GM18505 (cell line): Measurements from ENCODE around the gene FRRS1L.
A peak's percentile ranks its signal among the peaks of the same experiment; 100 is the strongest.
"Not testable (repeated sequence)": the region's sequence is repeated elsewhere in the genome, so short reads cannot be mapped to it uniquely, and the experiment has no call there.

Experiments
- ATAC-seq: cut with Tn5 transposase; IDR thresholded peaks from one replicate; pipeline ENCODE4 v1.9.1; 2021; ENCODE audit not compliant: unreplicated experiment
- POLR2A ChIP-seq: IDR thresholded peaks from 4 replicates; pipeline ENCODE4 v1.6.1; 2011; ENCODE audit warnings: borderline replicate concordance; ENCODE audit not compliant: insufficient read depth, insufficient read length; ENCODE audit errors: extremely low read depth

The FRRS1L gene

DNA sequence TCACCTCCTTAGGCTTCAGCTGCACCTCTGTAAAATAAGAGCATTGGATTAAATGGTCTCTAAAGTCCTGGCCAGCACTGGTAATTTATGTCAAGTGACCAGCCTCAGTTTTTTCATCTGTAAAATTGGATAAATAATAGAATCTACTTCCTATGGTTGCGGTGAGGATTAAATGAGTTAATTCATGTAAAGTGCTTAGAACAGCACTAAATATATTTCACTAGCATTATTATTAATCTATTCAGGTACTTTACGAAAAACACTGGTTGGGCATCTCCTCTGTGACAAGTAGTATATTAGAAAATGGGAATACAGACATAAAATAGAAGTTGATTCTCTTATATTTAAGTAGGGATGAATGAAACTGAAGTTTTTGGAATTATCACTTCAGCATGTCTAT lies 33.5 kb downstream of the FRRS1L start:
- ATAC-seq, result no peak
- TF ChIP-seq POLR2A, result no peak

DNA sequence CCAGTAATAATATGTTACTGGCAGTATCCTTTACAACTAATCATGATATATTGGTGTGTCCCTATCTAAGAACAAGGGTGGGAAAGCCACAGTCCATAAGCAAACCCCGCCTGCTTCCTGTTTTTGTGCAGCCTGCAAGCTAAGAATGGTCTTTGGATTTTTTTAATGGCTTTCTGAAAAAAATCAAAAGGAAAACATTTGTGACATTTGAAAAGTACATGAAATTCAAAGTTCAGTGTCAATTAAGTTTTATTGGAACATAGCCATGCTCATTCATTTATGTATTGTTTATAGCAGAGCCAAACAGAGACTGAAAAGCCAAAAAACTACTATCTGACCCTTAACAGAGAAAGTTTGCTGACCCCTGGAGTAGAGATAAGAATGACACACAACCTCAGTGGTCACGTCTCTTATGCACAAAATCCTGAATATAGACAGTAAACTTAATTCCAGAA lies 34.5 kb downstream of the FRRS1L start:
- no peak for ATAC-seq

DNA sequence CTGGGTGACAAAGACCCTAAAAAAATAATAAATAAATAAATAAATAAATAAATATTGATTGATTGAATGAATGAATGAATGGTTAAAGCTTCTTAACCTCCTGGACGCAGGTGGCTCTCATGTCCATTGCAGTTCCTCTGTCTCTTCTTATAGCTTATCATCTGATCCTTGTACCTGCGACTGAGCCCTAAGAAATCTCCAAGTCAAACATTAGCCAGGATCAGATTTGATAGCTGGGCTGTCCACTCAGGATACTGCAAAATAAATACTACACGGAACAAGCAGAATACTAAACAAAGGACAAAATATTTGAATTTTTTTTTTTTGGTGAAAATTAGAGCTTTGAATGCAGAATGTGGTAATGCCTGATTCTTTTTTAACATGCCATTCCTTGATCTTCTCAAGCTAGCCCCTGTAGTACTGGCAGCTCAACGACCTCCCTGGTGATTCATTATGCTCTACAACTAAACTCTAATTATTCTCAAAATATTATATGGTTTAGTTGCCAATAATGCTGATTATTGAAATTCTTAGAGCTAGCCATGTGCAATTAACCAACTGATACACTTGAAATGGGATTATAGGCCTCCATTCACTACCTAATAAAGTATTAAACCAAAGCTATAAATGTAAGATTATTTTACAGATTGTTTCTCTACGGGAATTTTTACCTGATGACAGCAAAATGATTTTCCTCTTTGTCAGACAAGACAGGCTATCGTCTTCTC lies 37.4 kb downstream of the FRRS1L start:
- ATAC-seq, result no peak
- no peak for TF ChIP-seq POLR2A

More for the DNA sequence above, 34.5 kb downstream of the FRRS1L start:
- no peak for TF ChIP-seq POLR2A

DNA sequence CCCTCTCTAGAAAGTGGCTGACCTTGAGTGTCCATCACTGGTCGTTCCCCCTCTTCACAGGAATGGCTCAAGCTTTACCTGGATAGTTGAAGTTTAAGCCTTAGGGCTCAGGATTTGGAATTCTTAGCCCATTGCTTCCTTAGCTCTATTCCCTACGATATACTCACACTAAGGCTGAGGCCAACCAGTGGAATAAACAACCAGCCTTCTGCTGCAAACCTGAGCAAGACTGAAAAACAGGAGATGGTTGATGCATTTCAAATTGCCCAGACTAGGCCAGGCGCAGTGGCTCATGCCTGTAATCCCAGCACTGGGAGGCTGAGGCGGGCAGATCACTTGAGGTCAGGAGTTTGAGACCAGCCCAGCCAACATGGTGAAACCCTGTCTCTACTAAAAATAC lies 40.4 kb downstream of the FRRS1L start:
- not testable (repeated sequence) for ATAC-seq

DNA sequence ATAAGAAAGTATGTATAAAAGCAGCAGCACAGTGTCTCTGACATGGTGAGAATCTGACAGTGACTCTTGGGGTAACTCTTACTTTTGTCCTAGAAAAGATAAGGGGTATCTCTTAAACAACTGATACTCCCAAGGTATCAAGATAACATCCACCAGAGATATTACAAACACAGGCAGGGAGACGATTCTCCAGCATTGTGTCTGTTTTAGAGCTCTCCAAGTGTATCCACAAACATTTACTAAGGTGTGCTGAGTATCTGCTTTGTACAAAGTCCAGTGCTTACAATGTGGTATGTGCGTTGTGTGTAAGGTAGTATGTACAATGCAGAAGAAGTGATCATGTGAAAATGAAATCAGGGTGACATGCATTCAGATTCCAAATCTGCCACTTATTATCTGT lies 42.9 kb downstream of the FRRS1L start:
- ATAC-seq, result no peak
- no peak for TF ChIP-seq POLR2A

DNA sequence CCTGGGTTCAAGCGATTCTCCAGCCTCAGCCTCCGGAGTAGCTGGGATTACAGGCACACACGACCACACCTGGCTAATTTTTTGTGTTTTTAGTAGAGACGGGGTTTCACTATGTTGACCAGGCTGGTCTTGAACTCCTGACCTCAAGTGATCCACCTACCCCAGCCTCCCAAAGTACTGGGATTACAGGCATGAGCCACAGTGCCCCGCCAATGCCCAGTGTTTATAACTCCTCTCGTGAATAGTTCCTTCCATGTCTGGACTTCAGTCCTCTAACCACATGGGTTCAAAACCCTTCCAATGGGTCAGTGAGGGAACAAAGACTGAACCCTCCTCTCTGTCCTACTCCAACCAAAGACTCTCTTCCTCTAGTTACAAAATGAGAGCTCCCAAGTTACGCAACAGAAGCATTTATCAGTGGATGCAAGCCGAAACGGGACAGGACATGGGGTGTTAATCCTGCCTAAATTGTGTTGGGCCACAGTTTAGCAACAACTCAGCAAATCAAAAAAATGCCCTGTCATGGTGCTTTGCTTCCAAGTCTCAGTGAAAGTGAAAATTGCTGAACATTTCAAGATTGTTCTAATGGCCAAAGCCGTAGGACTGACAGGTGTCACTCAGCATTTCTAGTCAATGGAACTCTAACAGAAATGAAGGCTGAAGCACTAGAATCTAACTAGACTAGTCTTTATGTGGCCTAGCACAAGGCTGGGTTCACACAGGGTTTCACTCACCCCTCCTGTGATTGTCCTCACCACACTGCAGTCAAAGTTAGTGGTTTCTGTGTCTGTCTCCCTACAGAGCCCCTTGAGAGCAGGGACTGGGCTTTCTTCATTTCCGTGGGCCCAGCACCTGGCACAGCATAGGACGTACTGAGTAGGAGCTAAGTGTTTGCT lies 44.1 kb downstream of the FRRS1L start:
- TF ChIP-seq POLR2A, result no peak
- no peak for ATAC-seq

DNA sequence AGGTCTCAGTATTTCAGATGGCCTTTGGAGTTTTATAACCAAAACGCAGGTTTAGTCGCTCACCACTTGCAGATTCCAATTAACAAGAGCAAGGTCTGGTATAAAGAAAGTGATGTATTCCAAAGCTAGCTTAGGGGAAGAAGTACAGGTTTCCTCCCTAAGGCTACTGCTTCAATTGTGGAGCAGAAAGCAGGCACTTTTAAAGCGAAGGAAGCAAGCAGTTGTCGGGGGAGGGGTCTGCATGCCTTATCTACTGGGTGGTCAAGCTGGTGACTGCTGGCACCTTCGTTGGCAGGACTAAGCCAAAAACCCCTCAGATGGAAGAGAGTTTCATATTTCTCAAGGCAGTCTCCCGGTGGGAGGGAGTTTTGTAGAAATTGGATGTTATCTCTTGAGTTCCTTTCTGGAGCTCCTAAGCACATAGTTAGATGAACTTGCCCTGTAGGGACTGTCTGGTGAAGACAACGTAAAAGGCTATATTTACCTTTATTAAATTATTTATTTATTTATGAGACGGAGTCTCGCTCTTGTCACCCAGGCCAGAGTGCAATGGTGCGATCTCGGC lies 45.7 kb downstream of the FRRS1L start:
- no peak for TF ChIP-seq POLR2A
- no peak for ATAC-seq

DNA sequence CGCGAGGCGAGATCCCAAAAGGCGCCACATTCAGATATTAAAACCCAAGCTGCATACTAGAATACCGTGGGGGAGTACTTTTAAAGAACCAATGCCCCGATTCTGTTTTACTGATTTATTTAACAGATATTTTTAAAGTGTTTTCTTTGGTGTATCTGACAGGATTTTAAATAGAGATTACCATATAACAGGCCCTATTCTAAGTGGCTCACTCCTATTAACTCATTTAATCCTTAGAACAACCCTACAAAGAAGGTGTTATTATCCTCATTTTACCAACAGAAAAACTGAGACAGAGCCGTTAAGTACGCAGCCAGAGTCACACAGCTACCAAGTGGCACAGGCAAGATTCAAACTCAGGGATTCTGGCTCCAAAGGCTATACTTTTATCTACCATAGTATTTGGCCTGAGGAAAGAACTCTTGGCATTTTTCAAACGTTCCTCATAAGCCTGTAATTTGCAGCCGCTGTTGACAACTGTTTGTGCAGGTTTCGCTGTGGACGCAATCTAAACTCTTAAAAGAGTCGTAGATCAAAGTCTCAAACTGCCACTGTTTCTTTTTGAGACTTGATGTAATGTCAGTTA lies 46.8 kb downstream of the FRRS1L start:
- no peak for TF ChIP-seq POLR2A
- no peak for ATAC-seq

DNA sequence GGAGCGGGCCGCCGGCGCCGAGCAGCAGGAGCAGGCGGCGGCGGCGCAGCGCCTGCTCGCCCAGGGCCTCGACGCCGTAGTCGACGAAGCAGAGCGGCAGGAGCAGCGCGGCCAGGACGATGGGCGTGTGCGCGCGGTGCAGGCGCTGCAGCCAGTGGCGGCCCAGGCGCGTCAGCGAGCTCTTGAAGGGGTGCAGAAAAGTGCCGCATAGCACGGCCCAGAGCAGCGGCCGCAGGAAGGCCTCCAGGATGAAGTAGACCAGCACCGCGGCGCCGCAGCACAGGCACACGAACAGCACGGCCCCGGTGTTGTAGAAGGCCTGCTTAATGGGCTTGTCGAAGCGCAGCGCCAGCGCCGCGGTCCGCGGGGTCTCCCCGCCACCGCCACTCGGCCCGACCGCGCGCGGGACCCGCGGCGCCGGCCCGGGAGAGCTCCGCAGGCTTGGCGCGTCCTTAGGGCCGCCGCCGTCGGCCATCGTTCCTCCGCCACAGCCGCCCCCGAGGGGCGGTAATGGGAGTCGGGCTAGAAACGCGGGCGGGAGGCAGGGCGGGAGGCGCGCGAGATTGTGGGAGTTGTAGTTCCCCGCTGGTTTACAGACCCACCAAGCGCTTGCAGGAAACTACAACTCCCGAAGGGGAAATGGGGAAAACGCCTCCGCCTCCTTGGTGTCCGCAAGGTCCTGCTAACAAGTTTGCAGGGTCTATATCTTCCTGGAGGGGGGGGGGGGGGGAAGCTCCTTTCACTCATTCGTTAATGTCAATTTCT lies 47.4 kb downstream of the FRRS1L start, which contains the start of gene TMEM245:
TMEM245 (minus strand) TSS at position 509 of the 765 bp plus-strand sequence; CDS start at position 475, 34 bp downstream.
- TF ChIP-seq POLR2A, result peak; percentile 89
- ATAC-seq, result peak; percentile 92

DNA sequence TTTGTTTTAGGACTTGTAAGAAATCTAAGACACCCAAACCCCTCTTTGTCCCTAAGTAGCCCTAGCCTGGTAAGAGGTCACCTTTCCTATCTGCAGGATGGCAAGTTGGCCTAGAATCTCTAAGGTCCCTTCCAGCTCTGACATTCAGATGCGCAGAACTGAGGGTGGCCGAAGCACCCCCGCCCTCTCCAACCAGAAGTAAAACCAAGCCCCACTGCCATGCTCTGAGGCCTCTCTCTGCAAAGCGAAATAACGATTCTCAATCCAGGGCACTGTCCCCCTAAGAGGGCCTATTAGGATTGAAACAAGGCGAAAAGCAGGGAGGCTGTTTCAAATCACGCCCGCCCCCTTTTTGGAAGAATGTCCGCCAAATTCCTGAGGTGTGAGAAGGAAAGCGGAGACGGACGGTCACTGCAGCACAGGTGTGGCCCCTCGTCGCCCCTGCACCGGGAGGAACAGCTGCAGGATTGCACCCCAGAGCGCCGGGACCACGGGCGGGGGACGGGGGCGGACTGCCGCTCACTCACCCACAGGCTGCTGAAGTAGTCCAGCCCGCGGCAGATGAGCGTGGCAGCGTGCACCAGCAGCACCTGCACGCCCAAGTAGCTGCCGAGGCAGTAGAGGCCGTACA lies 48.1 kb downstream of the FRRS1L start:
- no peak for TF ChIP-seq POLR2A
- ATAC-seq, result no peak

DNA sequence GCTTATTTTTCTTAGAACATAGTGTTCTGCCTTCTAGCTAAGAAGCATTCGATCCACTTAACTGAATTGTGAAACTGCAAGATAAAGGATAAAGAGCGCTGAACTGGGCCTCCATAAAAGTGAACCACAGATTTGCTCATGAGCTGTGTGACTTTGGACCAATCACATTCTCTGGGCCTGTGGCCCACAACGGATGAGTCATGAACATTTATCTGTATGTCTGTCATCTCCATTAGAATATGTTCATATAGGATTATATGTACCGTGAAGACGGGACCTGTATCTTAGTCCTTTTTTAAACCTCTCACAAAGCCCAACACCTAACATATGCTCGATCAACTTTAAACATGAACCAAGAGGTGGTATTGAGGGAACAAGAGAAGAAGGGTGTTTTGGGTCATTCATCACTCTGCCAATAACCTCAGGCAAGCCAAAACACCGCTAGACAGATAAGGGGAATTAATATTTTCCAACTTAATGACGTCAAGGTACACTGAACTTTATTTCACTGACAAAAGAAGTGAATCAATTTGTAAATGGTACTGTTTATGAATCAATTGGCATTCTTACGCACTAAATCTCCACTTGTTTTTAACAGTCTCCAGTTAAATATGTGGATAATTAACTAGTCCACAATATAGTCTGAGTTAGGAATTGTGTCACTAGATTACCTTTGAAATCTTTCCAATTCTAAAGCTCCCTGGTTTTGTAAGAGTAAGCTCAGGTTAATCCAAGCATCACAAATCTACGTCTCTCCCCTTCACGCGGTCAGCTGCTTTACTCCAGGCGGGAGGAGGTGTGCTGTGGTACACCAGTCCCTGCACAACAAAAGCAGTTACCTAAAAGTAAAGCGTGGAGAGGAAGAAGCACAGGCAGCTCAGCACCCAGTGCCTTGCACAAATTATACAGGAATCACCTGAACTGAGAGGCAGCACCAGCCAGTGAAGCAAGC lies 48.9 kb downstream of the FRRS1L start:
- TF ChIP-seq POLR2A, result no peak
- no peak for ATAC-seq
